Activated CD4-positive, alpha-beta T cell treated with anti-CD3 and anti-CD28 coated beads, Interleukin-2, amount 50 U/mL, for 4 hours (primary cell): ENCODE data around the gene PKHD1.

Experiments used
- DNase-seq, 2 experiments: peaks; one replicate each; pipeline ENCODE4 v3.0.0-alpha.2; 2020

PKHD1 gene

DNA sequence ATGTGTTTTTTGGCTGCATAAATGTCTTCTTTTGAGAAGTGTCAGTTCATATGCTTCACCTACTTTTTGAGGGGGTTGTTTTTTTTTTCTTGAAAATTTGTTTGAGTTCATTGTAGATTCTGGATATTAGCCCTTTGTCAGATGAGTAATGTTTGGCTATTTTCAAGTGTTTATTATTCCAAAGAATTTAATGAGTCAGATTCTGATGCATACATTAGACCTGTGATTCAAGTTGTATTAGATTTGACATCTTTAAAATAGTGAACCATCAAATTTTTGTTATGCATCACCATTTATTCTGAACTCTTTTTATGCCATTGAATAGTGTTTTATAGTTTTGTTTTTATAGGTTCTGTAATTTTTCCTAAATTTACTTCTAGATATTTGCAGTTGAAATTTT lies 319.3 kb downstream of the PKHD1 start:
- DNase-seq, result no peak

GRCh38 chr6:51765230-51765629 lies 322.2 kb downstream of the PKHD1 start:
- no peak for DNase-seq

- no peak for DNase-seq
These were observed 333.8 kb downstream of the PKHD1 start for GRCh38 chr6:51753635-51754034.

DNA sequence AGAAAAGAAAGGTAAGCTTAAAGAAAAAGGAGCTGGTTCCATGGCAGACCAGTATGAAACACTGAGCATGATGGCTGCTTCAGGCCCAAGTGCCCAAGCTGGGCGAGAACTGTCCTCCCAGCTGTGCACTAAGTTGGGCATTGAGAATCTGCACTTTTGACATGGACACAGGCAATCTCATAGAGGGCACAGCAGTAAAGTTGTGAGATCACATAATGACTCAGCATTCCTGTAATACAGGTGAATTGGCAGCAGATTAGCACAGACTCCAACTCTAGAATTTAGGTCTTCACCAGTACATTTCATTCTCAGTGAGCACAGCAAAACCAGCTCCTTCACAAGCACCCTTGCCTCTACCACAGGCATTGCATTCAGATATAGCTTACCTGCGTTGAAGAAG lies 343.4 kb downstream of the PKHD1 start:
- DNase-seq, result no peak

DNA sequence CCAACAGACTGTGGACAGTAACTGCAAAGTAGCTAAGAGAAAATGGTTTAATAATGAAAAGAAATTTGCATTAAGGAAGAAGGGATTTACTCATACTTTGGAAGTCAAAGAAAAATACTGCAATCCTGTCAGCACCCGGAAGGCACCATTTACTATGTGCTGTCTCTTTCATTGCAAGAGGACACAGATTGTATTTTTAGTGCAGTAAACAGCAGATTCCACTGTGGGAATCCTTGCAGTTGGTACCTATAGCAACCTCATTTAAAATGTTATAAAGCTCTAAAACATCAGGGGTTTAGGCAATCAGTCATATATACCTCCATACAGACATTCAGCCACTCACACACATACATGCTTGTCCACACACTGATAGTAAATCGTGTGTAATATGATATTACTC lies 346.8 kb downstream of the PKHD1 start:
- no peak for DNase-seq

DNA sequence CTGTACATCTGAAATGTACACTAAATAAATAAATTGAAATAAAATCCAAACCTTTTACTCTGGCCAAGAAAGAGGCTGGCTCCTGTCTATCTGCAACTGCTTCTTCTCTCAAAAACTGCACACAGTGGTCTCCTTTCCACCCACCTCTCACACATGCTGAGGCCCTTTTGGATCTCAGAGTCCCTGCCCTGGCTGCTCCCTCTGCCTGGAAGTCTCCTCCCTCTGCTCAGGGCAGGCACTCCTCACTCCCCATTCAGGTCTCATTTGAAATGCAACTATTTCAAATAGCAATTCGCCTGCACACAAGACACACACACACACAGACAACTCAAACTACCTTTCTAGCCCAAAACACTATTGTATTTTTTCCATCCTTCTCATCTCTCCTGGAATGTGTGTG lies 348.8 kb downstream of the PKHD1 start:
- DNase-seq, result no peak

- no peak for DNase-seq
These were observed 349.6 kb downstream of the PKHD1 start for GRCh38 chr6:51737580-51738360.

- DNase-seq, result no peak
These were observed 362.3 kb downstream of the PKHD1 start for GRCh38 chr6:51725155-51725554.

DNA sequence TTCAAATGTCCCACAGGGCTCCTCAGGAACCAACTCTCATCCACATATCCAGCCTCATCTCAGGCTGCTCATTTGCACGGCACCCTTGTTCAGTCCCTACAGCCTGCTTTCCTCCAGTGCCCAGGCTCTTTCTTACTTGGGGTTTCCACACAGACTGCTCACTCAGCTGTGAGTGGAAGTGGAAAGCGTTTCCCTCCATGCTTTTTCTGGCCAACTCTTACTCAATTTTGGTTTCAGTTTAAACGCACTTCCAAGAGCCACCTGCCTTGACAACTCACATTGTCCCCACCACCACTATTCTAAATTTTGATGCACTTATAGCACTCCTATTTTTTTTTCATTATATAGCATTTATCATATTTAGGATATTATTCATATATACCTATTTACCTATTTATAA lies 367.1 kb downstream of the PKHD1 start:
- DNase-seq, result no peak

DNA sequence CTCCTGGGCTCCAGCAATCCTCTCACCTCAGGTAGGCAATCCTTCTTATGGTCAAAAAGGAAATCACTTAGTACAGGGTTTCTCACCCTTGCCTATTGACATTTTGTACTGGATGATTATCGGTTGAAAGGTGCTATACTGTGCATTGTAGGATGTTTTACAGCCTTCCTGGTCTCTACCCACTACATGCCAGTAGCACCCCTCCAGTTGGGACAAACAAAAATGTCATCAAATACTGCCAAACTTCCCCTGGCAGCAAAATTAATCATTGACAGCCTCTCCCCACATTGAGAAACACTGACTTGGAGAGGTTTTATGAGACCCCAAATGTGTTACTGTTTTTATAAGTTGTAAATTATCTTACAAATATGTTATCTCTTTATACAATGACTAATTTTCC lies 368.1 kb downstream of the PKHD1 start:
- no peak for DNase-seq

GRCh38 chr6:51718533-51718932 lies 368.9 kb downstream of the PKHD1 start:
- DNase-seq, result no peak

DNA sequence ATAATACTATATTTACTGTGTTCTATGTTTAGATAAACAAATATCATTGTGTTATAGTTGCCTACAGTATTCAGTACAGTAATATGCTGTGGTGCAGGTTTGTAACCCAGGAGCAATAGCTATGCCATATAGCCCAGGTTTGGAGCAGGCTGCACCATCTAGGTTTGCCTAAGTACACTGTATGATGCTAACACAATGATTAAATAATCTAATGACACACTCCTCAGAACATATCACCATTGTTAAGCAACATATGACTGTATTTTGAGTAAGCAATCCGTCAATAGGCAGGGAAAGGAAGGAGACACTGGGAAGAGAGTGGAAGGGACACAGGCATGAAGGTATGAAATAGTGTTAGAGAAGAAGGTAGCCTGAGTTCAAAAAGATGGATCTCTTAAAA lies 369.9 kb downstream of the PKHD1 start:
- DNase-seq, result no peak

DNA sequence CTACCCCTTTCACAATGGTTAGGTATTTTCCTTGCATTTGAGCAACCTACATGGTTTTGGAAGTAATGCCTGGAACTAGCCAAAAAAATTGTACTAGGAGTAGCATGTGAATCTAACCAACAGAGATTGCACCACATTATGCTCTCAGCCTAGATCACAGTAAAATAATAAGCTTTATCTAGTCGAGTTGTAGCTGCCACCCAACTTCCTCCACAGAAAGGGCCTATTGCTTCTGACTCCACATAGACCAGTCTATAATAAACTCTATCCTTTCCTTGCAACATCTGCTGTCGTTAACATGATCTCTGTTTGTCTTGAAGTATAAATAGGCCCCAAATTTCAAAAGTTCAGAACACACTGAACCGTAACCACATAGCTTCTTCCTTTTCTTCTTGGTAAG lies 375.5 kb downstream of the PKHD1 start:
- no peak for DNase-seq

- DNase-seq, result no peak
These were observed 381.3 kb downstream of the PKHD1 start for GRCh38 chr6:51706086-51706485.

DNA sequence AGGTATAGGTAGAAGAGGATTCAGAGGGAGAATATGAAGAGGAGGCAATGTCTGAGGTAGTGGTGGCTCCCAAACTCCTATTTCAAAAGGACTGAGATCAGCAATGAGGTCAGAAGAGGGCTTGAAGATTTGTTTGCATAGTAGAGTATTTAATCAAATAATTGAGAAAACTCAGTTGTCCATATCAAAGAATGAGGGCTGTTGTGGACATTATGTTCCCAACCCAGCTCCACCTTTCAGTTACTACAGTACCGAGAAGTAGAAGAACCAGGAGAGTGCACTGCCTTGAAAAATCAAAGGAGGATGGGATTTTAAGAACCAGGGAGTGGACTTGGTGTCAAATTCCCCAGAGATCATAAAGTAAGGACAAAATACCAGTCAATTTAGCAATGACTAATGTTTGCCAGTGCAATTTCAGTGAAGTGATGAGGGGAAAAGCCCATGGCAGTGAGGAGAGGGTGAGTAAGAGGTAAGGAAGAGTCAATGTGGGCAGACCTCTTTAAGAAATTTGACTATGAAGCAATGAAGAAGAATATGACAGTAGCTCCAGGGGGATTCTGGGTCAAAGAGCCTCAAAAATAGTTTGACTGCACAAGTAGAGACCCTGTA lies 382.4 kb downstream of the PKHD1 start:
- no peak for DNase-seq

DNA sequence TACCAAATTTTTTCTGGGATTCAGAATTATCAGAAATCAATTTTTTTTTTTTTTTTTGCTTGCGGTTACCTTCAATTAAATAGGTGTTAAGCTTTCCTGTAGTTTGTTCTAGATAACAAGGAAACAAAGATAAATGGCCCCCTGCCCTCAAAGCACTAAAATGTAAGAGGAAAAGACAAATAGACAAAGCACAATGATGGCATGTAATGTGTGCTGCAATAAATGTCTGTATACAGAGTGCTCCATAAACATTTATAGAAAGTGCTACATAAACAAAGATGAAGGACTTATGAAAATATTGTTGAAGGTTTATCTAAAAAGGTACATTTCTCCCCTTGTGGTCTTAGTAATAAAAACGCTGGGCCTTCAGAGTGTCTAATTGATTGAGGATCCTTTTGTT lies 384.6 kb downstream of the PKHD1 start:
- no peak for DNase-seq

GRCh38 chr6:51684603-51685002 lies 402.8 kb downstream of the PKHD1 start:
- no peak for DNase-seq

GRCh38 chr6:51684038-51684437 lies 403.4 kb downstream of the PKHD1 start:
- DNase-seq, result no peak

DNA sequence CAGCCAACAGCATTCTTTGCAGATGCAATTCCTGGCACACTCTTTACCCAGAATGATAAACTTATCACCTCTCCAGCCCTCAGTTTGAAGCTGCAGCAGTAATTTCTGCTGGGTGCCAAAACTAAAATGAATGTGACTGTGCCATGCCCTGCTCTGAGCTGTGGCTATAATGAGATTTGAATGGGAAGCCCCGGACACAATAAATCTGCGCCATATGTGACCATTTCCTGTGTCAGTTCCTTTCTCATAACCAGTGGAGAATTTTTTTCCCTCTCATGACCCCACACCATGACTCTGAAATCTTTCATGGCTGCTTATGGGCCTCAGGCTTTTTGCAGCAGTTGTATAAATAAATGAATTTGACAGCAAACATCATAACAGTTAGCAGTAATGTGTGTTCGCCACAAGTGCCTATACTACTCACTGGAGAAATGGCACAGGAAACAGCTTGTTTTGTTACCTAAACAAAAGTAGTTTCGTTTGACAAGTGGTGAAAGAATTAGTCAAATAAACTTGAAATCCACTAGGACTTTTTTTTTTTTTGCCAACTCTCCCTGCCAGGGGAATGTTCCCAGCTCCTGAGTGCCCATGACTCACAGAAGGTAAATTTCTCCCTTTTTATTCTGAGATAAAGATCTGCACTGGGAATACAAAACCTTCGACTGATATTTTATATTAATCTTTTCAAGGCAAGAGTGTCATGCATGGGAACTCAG lies 408.4 kb downstream of the PKHD1 start:
- DNase-seq, result no peak

DNA sequence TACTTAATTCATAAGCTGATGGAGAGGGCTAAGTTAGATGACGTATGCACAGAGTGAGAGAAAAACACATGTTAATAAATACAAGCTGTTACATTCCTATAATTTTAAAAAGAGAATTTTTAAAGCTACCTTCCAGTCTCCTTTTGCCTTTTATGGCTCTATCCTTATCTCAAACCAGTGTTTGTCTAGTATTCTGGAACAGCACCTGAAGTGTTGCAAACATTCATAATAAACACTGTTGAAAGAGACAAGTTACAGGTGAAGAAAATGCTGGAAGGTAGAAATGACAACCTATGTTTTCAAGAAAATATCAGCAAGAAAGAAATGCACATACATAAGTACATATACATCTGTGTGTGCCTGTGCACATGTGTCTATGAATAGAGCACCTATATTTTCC lies 409.1 kb downstream of the PKHD1 start:
- no peak for DNase-seq

DNA sequence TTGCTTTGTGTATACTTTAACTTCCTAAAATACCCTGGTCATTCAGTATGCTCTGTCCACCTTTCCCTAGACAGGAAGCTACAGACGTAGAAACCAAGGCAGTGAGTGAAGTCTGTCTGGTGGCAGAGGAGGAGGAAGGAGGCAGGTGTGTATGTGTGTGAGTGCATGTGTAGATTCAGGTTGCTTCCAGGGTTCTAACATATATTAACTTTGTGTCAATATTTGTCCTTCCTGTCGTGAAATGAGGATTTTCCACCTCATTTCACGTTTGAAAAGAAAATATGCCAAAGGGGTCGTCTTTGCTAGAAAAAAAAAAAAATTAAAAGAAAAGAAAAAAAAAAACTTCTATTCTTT lies 411.5 kb downstream of the PKHD1 start:
- no peak for DNase-seq

DNA sequence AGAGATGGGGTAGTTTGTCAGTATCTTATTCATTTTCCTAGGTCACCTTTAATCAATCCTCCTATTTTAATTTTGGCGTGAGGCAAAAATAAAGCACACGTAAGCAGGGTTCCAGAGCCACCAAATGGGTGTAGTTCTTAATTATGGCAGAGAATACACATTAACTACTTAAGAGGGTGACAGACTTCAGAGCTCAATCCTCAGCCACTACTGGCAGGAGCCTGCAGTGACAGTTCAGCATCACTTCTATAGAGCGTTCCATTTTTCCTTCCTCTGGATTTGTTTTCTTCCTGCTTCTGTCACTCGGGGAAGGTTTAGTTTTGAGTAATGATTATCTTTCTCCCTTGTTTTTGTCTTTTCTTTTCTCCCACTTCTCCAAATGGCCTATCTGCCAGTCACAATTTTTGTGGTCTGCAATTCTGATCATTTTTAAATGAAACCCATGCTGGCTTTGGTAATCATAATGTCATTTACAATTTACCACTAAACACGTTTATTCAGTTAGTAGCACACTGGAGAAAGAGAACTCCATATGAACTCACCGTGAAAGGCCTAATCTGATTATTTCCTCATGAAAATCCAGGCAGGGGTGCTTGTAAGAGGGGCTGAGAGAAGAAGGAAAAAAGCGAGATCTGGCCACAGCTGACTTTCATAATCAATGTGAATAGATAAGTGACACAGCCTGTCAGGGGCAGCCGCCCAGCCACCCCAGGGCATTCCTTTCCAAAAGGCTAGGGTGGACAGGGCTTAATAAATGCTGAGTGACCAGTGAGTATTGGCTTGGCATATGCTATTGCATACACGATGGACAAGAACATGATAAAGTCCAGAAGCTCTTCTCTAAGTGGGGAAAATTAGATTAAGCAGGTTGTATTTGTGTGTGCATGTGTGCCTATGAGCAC lies 412.1 kb downstream of the PKHD1 start:
- no peak for DNase-seq

DNA sequence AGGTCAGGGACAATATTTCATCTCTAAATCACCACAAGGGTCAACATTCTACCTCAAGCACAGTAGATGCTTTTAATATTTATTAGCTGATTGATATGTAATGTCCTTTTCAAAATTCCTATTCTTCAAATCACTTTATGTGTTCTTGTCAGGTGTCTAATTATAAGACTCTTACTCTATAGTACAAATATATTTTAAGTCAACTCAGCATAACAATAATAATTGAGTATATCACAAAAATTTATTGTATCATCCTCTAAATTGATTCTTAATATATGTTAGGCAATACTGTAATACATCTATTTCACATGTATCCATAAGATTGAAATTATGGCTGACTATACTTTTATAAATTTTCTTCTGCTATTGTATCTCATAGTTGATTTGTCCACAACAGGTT lies 423.9 kb downstream of the PKHD1 start:
- DNase-seq, result no peak
